Activated CD4-positive, alpha-beta T cell treated with anti-CD3 and anti-CD28 coated beads, Interleukin-2, amount 50 U/mL, for 1 hour (primary cell): ENCODE data around the gene TMPRSS4.

ENCODE experiments used
- DNase-seq: peaks from one replicate; pipeline ENCODE4 v3.0.0-alpha.2; 2020

Gene TMPRSS4

DNA sequence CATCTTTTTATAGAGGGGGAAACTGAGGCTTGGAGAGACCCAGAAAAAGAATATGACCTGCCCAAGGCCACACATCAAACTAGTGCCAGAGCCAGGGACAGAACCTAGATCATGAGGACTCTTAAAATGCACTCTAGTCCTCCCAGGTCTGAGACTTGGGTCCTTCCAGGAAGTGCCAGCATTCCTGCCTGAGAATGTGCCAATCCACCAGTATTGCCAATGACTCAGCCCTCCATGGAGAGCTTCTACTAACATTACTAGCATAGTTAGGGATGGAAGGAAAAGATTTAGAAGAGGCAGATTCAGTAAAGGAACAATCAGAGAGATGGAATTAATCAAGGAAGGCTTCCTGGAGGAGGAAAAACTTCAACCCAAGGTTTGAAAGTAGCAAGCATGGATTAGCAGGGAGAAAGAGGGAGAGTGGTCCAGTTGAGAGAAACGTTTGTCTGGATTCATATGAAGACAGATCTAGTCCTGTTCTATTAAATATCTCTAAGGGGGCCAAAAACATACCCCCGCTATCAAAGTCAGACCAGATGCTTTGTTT, 30.0 kb downstream of the TMPRSS4 start:
- no peak for DNase-seq

DNA sequence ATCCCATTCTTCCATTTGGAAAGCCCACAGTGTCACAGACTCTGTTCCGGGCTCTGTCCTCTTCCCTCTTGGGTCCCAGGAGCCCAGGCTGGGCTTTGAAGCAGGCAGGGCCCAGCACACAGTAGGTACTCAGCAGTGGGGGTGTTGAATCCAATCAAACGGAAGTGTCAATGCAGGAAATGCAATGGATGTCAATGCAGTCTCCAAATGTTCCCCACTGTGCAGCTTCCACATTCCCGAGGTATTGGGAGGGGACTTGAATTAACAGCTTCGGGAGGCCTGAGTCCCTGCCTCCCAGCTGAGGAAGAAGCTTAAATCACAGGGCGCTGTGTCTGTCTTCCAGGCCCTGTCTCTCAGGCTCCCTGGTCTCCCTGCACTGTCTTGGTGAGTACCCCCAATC, 31.6 kb downstream of the TMPRSS4 start:
- no peak for DNase-seq

DNA sequence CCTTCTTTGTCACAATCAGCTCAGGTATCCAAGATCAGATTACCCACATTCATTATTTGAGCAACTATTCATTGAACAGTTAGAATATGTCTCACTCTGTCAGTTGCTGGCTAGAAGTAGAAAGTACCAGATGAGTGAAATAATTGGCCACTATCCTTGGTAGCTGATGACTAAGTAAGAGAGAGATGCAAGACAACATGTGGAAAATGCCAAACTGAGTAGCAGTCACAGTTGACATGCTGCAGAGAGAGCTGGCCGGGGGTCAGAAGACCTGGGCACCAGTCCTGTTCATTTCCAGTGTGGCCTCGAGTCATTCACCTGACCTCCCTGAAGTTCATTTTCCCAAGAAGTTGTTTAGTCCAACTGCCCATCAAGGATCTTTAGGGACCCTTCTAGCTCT, 32.4 kb downstream of the TMPRSS4 start:
- no peak for DNase-seq

DNA sequence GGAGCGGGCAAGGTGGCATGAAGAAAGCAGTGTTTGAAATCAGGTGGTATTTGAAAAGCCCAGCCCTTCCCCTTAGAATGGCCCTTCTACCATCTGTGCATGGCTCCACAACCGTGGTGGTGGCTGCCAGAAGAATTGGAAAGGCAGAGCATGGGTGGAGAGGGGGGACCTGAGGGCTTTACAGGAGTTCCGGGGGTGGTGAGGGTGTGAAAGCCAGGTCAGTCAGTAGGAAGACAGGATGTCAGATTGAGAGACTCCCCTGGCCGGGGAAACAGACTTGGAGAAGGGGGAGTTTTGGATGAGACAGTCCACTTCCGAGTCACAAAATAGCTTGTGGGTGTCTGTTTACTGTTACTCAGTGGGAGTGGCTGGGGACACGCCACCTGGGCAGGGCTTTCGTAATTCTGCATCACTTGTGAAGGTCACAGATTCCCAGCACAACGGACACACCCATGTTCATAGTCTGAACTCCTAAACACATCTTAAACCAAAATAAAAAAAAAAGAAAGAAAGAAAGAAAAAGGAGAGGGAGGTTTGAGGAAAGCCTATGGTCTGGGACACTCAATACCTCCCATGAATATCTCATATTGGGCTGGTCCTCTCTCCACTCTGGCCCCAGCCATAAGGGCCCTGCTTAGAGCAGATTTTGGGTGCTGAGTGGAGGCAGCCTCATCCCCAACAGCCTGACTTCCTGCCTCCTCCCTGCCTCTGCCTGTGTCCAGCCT, 34.3 kb downstream of the TMPRSS4 start:
- DNase-seq = no peak

DNA sequence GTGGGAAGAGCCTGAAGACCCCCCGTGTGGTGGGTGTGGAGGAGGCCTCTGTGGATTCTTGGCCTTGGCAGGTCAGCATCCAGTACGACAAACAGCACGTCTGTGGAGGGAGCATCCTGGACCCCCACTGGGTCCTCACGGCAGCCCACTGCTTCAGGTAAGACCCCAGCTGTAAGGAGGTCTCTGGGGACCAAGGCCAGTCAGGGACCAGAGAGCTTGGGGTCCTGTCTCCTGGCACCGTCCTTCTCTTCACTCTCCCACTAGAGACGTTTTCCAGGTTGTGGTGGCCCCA, 34.8 kb downstream of the TMPRSS4 start:
- no peak for DNase-seq

GRCh38 chr11:118112711-118113430, 36.0 kb downstream of the TMPRSS4 start:
- no peak for DNase-seq

DNA sequence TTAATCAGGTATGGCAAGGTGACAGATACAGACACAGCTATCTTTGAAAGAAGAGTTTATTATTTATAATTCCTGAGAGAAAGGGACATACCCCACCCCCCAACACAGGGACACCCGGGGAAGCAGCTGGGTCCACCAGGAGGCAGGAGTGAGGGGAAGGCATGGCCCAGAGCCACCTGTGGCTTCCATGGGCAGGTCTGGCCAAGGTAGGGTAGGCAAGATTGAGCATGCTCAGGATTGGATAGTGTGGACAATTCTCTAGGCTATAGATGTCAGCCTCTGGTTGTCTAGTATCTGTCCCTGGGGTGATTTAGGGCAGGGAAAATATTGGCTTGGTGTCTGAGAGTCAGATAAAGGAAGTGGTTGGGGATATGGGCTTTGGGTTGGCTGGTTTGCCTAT, 37.4 kb downstream of the TMPRSS4 start:
- DNase-seq = no peak

DNA sequence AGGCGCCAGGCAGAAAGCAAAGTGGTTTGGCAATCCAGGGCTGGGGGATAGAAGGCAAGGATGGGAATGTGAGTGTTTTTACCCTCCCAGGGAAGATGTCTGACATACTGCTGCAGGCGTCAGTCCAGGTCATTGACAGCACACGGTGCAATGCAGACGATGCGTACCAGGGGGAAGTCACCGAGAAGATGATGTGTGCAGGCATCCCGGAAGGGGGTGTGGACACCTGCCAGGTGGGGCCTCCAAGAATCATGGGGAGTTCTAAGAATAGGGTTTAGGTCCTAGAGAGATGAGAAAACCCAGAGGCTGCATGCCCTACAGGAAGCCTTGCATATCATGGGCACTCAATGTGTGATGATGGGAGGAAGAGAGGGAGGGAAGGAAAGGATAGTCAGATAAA, 38.2 kb downstream of the TMPRSS4 start:
- no peak for DNase-seq

GRCh38 chr11:118117790-118118601, 41.1 kb downstream of the TMPRSS4 start:
- no peak for DNase-seq

- no peak for DNase-seq
Observed at GRCh38 chr11:118120793-118121192, 43.9 kb downstream of the TMPRSS4 start.

- no peak for DNase-seq
Observed at GRCh38 chr11:118124929-118125535, 48.2 kb downstream of the TMPRSS4 start.

DNA sequence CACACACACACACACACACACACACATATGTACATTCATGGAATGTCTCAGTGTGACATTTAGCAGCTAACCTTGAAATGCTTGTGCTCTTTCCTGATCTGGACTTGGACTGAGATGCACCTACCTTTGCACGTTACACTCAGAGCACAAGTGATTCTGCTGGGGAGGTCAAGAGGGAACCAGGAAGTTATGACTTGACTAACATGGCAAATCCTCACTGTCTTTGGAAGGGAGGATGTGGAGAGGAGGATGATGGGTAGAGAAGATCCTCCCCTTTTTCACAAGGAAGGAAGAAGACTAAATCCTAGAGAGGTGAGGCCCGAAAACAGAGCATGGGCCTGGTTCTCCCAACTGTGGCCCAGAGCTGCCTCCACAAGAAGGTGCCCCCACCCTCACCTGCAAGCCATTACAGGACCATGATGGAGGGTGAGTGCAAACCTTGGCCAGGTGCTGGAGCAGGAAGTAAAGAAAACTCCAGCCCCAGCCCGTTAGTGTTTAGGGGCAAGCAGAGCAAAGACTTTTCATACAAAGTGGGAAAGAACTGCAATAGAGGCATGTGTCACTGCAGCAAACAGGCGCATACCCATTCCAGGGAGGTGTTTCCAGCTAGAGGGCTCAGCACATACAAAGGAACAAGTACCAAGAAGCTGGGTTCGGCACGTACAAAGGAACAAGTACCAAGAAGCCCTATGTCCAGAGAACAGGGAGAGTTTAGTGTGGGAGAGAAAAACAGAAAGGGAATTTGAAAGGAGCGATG, 49.4 kb downstream of the TMPRSS4 start:
- DNase-seq = no peak

- no peak for DNase-seq
Observed at GRCh38 chr11:118128310-118128709, 51.4 kb downstream of the TMPRSS4 start.

- DNase-seq = no peak
Observed at GRCh38 chr11:118128721-118129470, 52.0 kb downstream of the TMPRSS4 start.

- no peak for DNase-seq
Observed at GRCh38 chr11:118129471-118130172, 52.7 kb downstream of the TMPRSS4 start.

- DNase-seq = no peak
Observed at GRCh38 chr11:118132385-118133151, 55.7 kb downstream of the TMPRSS4 start.

GRCh38 chr11:118133816-118134215, 56.9 kb downstream of the TMPRSS4 start:
- no peak for DNase-seq

DNA sequence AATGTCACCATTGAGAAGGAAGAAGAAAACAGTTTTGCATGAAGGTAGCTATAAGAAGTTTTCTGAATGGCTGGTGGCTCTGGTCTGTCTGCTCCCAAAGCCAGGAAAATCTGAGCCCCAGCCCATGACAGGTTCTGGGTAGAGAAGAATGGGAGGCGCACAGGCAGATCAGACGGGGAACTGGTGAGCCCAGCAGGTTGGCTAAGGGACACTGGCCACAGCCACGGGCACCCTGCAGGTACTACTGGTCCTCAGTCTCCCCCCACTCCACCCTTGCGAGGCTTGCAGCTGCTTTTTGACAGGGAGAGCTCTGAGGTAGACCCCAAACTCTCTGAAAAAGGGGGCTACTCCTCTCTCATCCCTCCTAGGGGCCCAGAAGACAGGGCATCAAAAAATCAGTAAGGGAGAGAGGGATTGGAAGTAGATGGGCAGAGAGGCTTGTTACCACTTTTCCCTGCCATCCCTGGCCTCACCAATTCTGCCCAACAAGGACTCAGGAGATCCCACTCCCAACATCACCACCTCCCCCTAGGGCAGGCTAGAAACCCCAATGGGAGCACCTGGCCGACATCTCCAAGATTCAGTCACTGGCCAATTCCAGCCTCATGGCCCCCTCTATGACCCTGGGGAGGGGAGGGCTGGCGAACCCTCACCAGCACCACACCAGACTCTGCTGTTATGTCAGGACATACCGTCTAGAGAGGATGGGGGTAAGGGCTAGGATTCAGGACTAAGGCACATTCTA, 58.3 kb downstream of the TMPRSS4 start:
- no peak for DNase-seq

DNA sequence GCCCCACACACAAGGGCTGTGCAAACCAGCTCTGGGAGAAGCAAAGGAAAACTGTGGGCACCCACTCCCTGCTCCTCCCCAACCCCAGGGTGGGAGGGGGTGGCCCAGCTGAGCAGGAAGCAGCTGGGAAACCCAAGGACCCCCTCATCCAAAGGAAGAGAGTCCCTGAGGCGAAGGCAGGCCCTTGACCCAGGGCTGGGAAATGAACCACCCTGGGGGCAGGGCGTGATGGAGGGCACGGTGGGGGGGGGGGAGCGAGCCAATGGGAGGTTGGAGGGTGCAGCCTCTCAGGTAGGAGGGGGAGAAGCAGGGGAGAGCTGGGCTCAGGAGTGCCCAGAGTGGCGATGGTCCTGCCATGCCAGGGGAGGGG, 58.9 kb downstream of the TMPRSS4 start:
- DNase-seq = no peak

GRCh38 chr11:118136341-118136740, 59.5 kb downstream of the TMPRSS4 start:
- no peak for DNase-seq
